IPS-18c (cell line): ENCODE results near the gene TNFAIP2.

ENCODE experiments used
- H3K4me3 ChIP-seq: 2 replicates; pipeline ENCODE4 v1.7.0; 2013; ENCODE audit warnings: low read depth, mild to moderate bottlenecking, low read length, moderate library complexity; ENCODE audit not compliant: insufficient read depth
- H3K9me3 ChIP-seq: one replicate; pipeline ENCODE4 v1.6.1; 2013; ENCODE audit warnings: mild to moderate bottlenecking, low read length, moderate library complexity; ENCODE audit not compliant: control insufficient read depth, insufficient read depth

Gene TNFAIP2

GRCh38 chr14:103126873-103127304 lies 3.6 kb downstream of the TNFAIP2 start:
- peak overlapping the region; percentile 11 for H3K4me3 ChIP-seq
- peaks cover 2% of the 10 kb centered on the region for H3K9me3 ChIP-seq

- no peak overlapping the region for H3K4me3 ChIP-seq
- H3K9me3 ChIP-seq: peaks cover 2% of the 10 kb centered on the region
Measured at GRCh38 chr14:103127356-103127755, 4.1 kb downstream of the TNFAIP2 start.

DNA sequence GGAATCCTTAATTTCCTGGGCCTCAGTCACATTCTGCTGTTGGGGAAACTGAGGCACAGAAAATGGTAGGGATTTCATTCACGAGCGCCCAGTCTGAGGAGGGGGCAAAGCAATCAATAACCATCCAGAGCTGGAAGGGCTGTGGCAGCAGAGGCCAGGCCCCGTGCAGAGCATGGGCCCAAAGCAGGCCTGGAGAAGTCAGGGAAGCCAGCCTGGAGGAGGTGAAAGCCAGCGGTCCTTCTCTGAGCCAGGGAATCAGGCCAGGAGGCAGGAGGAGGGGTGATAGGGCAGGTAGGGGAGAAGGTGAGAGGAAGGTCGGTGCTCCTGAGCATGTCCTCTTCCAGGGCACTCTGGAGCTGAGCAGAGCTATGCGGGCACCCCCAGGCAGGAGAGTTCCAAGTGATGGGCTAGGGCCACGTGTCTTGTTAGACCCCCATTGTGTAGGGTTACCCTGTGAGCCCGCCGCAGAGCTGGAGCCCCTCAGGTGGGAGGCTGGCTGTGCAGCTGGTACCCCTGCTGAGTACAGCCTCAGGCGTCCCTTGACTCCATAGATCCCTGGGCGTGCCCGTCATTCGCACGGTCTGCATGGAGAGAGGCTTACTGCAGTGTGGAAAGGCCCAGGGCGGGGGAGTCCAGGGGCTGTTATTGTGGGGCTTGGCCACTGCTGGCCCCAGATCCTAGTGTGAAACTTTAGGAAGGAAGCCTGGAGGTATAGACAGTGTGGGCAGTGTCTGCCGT lies 4.8 kb downstream of the TNFAIP2 start:
- Histone ChIP-seq H3K4me3 (no peak overlapping the region), H3K9me3 (peaks cover 2% of the 10 kb centered on the region)

DNA sequence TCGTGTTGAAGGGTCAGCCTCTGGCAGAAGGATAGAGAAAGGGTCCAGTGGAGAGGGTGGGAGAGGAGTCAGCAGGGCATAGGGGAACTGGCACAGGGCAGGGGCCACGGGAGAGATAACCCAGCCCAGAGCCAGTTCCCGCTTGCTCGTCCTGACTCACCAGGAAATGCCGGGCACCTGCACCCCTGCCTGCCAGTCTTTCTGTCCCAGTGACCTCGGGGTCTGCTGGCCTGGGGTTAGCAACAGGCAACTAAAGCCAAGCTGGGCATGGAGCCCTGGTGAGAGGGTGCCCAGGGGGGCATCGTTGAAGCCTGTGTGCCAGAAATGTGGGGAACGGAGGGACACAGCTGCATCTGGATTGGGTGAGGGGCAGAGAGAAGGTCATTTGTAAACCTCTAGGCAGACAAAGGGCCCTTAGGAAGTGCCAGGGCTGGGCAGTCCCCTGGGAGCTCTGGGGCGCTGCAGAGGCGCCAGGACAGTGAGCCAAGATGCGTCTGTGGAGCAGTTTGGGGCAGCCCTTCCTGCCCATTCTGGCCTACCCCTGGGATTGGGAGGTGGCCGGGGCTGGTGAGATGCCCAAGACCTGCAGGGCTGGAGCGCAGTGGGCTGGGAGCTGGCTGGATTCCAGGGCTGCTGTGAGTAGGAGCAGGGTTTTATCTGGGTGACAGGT lies 5.5 kb downstream of the TNFAIP2 start:
- Histone ChIP-seq H3K4me3 (no peak overlapping the region), H3K9me3 (peaks cover 2% of the 10 kb centered on the region)

DNA sequence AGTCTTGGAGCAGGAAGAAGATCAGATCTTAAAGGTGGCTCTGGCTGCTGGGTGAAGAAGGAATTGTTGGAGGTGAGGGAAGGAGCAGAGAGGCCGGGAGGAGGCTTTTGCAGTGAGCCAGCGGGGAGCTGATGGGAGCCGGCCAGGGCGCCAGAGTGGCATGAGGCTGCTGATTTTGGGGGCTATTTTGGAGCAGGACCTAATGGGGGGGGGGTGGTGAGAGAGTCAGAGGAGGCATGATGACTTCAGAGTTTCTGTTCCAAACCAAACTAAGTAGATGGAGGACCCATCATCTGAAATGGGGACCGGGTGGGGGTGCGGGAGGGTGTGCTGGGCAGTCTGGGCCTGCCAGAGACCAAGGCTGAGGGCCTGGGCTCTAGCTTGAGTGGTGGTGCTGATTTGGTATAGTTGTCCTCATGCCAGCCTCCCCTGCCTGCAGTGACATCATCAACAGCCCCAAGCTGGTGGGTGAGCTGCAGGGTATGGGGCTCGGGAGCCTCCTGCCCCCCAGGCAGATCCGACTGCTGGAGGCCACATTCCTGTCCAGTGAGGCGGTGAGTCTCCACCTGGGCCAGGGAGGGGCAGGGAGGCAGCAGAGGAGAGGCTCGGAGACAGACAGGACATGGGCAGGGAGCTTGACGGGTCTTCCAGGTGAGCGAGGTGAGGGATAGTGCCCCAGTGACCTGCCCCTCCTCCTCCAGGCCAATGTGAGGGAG lies 6.2 kb downstream of the TNFAIP2 start:
- Histone ChIP-seq H3K4me3 (no peak overlapping the region), H3K9me3 (peaks cover 2% of the 10 kb centered on the region)

GRCh38 chr14:103130017-103130764 lies 6.9 kb downstream of the TNFAIP2 start:
- Histone ChIP-seq H3K4me3 (no peak overlapping the region), H3K9me3 (peaks cover 2% of the 10 kb centered on the region)

DNA sequence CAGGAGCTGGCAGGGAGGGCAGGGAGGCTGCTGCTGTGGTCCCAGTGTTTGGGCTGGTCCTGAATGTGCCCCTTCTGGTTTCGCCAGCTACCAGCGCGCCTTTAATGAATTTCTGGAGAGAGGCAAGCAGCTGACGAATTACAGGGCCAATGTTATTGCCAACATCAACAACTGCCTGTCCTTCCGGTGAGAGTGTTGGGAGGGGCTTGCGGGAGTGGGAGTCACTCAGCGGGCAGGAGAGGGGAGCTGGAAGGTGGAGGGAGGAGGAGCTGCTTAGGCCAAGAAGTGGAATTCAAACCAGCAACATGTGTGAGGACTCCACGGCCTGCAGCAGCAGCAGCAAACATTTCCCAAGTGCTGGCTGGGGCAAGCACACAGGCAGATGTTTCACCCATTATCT lies 7.7 kb downstream of the TNFAIP2 start:
- Histone ChIP-seq H3K9me3 (no peaks in the 10 kb centered on the region), H3K4me3 (no peak overlapping the region)

DNA sequence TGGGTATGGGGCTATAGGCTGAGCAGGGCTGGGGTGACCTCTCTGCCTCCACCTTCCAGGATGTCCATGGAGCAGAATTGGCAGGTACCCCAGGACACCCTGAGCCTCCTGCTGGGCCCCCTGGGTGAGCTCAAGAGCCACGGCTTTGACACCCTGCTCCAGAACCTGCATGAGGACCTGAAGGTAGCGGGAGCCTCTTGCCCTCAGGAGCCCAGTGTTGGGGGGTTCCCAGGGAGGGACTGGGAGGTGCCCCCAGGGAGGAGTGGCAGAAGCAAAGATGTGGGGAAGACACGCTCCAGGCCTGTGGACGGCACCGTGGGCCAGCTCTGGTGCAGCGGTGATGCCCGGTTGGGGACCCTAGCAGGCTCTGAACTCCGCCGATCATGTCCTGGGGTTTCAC lies 8.3 kb downstream of the TNFAIP2 start:
- Histone ChIP-seq H3K9me3 (no peaks in the 10 kb centered on the region), H3K4me3 (no peak overlapping the region)

GRCh38 chr14:103132381-103133209 lies 9.3 kb downstream of the TNFAIP2 start:
- Histone ChIP-seq H3K4me3 (no peak overlapping the region), H3K9me3 (no peaks in the 10 kb centered on the region)

GRCh38 chr14:103133210-103134140 lies 10.2 kb downstream of the TNFAIP2 start:
- H3K4me3 ChIP-seq: no peak overlapping the region
- no peaks in the 10 kb centered on the region for H3K9me3 ChIP-seq

DNA sequence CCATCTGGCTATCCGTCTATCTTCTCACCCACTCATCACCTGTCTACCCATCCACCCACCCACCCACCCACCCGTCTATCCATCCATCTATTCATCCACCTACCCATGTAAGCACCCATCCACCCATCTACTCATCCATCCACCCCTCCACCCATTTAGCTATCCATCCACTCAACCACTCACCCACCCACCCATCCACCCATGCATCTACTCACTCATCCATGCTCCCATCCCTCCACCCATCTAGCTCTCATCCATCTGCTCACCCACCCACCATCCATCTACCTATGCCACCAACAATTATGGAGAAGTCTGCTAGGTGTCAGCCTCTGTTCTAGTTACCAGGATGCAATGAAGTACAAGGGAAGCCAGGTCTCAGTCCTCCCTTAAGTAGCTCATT lies 11.1 kb downstream of the TNFAIP2 start:
- Histone ChIP-seq H3K9me3 (no peaks in the 10 kb centered on the region), H3K4me3 (no peak overlapping the region)

- Histone ChIP-seq H3K9me3 (no peaks in the 10 kb centered on the region), H3K4me3 (no peak overlapping the region)
Measured at GRCh38 chr14:103134919-103135318, 11.7 kb downstream of the TNFAIP2 start.

- Histone ChIP-seq H3K9me3 (no peaks in the 10 kb centered on the region), H3K4me3 (no peak overlapping the region)
Measured at GRCh38 chr14:103135333-103136260, 12.3 kb downstream of the TNFAIP2 start.

DNA sequence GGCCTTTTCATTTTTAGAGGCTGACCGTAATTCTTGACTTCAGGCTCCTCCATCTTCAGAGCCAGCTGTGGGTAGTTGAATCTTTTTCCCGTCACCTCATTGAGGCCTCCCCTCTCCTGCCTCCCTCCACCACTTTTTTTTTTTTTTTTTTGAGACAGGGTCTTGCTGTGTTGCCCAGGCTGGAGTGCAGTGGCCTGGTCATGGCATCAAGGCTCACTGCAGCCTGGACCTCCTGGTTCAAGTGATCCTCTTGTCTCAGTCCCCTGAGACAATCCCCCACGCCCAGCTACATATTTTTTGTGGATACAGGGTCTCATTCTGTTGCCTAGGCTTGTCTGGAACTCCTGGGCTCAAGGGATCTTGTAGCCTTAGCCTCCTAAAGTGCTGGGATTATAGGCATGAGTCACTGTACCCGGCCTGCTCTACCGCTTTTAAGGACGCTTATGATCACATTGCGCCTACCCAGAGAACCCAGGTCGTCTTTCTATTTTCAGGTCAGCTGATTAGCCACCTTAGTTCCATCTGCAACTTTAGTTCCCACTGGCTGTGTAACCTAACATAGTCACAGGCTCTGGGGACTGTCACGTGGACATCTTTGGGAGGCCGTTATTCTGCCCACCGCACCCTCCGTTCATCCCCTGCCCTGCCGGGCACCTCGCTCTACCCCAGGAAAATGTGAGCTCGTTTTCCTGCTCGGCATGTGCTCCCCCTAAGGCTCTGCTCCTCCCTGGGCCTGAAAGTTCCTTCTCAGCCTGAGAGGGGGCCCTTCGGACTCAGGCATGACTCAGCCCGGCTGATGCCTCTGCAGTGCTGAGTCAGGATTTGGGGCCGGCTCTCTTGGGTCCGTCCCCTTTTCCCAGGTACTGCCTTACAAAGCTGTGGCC lies 13.4 kb downstream of the TNFAIP2 start:
- Histone ChIP-seq H3K4me3 (no peak overlapping the region), H3K9me3 (no peaks in the 10 kb centered on the region)
